Measurements from ENCODE around the gene KLHDC3. TPM values are rescaled to one million over a fixed set of nuclear protein-coding genes. Genes with fewer than 3 reads are reported as not detected.

Gene KLHDC3
- total and polyA plus RNA-seq, 2 of the 8 experiments (the other 6 are each of a cell fraction or from before 2014, with no cell fraction given) = 181 to 203 TPM

DNA sequence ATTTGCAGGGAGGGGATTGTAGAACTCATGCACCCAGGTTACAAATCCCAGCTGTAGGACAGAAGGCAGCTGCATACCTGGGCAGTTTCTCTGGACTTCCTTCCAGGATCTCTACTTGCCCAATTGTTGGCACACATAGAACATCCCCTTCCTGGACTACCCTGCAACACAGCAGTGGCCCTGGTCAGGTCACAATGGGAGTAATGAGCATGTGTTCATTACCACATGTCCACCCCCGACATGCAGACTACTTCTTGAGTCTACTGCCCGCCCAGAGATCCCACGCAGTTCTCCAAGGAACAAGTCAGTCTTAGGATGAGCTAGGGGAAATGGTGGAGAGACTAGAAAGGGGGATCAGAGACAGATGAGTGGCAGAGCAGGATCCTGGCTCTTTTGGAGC lies 40.1 kb upstream of the KLHDC3 start (continued):
- TF ChIP-seq TCF12 (IDR thresholded peaks at IDR 0.05; ENCODE audit: low read depth, low read length) = no peak
- no peak for TF ChIP-seq RFX5 (IDR thresholded peaks at IDR 0.05; ENCODE audit: borderline replicate concordance, low read depth, low read length)
- no peak for TF ChIP-seq CBX8 (IDR thresholded peaks at IDR 0.05; ENCODE audit: borderline replicate concordance, low read depth, low read length)
- no peak for TF ChIP-seq SP2 (IDR thresholded peaks at IDR 0.05; ENCODE audit: low read length)
- no peak for TF ChIP-seq SIRT6 (IDR thresholded peaks at IDR 0.05; ENCODE audit: low read length)
- TF ChIP-seq SP1 (IDR thresholded peaks at IDR 0.05; ENCODE audit: low read depth, low read length) = no peak
- TF ChIP-seq CREB1 (IDR thresholded peaks at IDR 0.05) = no peak

Measured in H1 (cell line).